ENCODE data around the gene RPTOR.
A peak's percentile ranks its signal among the peaks of the same experiment; 100 is the strongest.

Gene RPTOR

DNA sequence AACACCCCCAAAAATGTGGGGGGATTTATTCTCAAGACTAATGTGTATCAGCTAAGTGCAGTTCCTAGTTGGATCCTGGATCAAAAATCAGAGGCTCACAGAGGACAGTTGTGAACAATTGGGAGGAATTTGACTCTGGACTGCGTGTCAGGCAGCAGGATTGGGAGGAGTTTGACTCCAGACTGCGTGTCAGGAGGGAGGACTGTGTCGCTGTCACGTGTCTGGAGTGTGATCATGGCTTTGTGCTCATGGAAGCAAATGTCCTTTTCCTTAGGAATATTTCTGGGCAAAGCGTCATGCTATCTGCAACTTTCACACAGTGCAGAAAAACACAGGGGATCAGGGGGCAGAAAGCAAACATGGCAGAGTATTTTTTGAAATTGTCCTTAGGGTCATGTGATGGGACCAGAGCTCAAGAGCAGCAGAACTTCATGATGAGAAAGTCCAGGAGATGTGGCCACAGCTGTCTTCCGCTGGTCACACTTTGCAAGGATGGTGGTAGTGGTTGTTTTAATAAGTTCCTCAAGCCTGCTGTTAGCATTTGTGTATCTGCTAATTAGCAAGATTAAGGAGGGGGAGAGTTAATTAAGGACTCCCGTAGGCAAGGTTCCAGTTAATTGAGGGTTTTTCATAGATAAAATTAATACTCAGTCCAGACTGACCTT is 325.0 kb downstream of the RPTOR start:
- no peaks in the 10 kb centered on the region for H3K27me3 ChIP-seq (ENCODE audit: control insufficient read depth in 3 of 3, insufficient read depth in 3 of 3, low read depth in 1 of 3, low read length in 3 of 3)
- no peak overlapping the region for H2AK5ac ChIP-seq (ENCODE audit: low read depth, low read length)
- H2BK15ac ChIP-seq (ENCODE audit: low read length) = no peak overlapping the region
- H2BK5ac ChIP-seq (ENCODE audit: low read length) = no peak overlapping the region
- no peak overlapping the region for H2BK120ac ChIP-seq (ENCODE audit: low read depth, low read length)
- peaks cover 17 to 25% of the 10 kb centered on the region in 2 donors for H3K4me1 ChIP-seq (ENCODE audit: control insufficient read depth in 2 of 2, insufficient read depth in 1 of 2, low read depth in 1 of 2, low read length in 2 of 2)
- H3K27ac ChIP-seq (replicated peaks; ENCODE audit: low read length) = no peak overlapping the region
- no peak overlapping the region for H4K8ac ChIP-seq (ENCODE audit: low read depth, low read length)
- no CpG with 5 or more reads among the region's 7 CpGs for WGBS, 2 donors (ENCODE audit: extremely low coverage in 2 of 2, insufficient read length in 2 of 2, insufficient replicate concordance in 1 of 2)
- H2AFZ ChIP-seq (ENCODE audit: low read length) = no peak overlapping the region
- H3K23ac ChIP-seq (ENCODE audit: low read depth, low read length, poor library complexity) = no peak overlapping the region
- H3K79me1 ChIP-seq (ENCODE audit: low read depth, low read length) = no peaks in the 10 kb centered on the region
- H3K18ac ChIP-seq (ENCODE audit: low read length) = no peak overlapping the region
- peaks cover 2% of the 10 kb centered on the region in 2 donors for H3K36me3 ChIP-seq (replicated peaks in 1 of 2; ENCODE audit: control insufficient read depth in 2 of 2, insufficient read depth in 2 of 2, low read length in 2 of 2)
- no peak overlapping the region for H3K9ac ChIP-seq (ENCODE audit: low read depth, low read length, poor library complexity)
- no peak overlapping the region for H4K91ac ChIP-seq (ENCODE audit: low read depth, low read length, poor library complexity)
- no peak for DNase-seq (ENCODE audit: low spot score)
- H3K9me3 ChIP-seq (replicated peaks in 1 of 2; ENCODE audit: control insufficient read depth in 2 of 2, insufficient read depth in 1 of 2, low read depth in 1 of 2, low read length in 2 of 2) = peaks cover 0 to 6% of the 10 kb centered on the region in 2 donors
- H3K4me3 ChIP-seq (ENCODE audit: low read length in 2 of 2) = no peak overlapping the region
- H3K4ac ChIP-seq (ENCODE audit: low read length) = no peak overlapping the region
- no peak overlapping the region for H3K4me2 ChIP-seq (ENCODE audit: insufficient read depth, low read length, poor library complexity, severe bottlenecking)
- H3K14ac ChIP-seq (ENCODE audit: low read length) = no peak overlapping the region
- H2BK12ac ChIP-seq (ENCODE audit: low read length) = no peak overlapping the region

DNA sequence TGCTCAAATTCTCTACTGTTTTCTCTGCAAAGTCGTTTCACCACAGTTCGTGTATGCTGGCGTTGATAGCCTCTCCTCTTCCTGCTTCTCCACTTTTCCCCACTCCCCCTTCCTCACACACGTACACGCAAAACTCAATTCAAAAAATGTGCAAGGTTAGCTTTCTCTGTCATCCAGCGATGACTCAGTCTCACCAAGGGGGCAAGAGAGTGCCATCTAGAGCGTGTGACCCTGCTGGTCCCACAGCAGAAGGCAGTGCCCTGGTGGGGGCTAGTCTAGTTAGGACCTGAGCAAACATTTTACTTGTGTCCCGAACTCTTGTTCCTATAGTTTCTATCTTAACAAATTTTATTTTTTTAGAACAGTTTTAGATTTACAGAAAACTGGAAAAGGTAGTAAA is 325.8 kb downstream of the RPTOR start:
- H3K9me3 ChIP-seq (replicated peaks in 1 of 2; ENCODE audit: control insufficient read depth in 2 of 2, insufficient read depth in 1 of 2, low read depth in 1 of 2, low read length in 2 of 2) = peaks cover 0 to 3% of the 10 kb centered on the region in 2 donors
- H3K9ac ChIP-seq (ENCODE audit: low read depth, low read length, poor library complexity) = no peak overlapping the region
- 100% methylated on average over 2 of the region's 8 CpGs; no CpG with 5 or more reads in 1 of the 2 donors for WGBS, 2 donors (ENCODE audit: extremely low coverage in 2 of 2, insufficient read length in 2 of 2, insufficient replicate concordance in 1 of 2)
- no peak overlapping the region for H3K18ac ChIP-seq (ENCODE audit: low read length)
- no peak overlapping the region for H4K91ac ChIP-seq (ENCODE audit: low read depth, low read length, poor library complexity)
- H2AFZ ChIP-seq (ENCODE audit: low read length) = no peak overlapping the region
- no peaks in the 10 kb centered on the region for H3K27me3 ChIP-seq (ENCODE audit: control insufficient read depth in 3 of 3, insufficient read depth in 3 of 3, low read depth in 1 of 3, low read length in 3 of 3)
- H3K23ac ChIP-seq (ENCODE audit: low read depth, low read length, poor library complexity) = no peak overlapping the region
- DNase-seq (ENCODE audit: low spot score) = no peak
- no peak overlapping the region for H2BK120ac ChIP-seq (ENCODE audit: low read depth, low read length)
- H3K36me3 ChIP-seq (replicated peaks in 1 of 2; ENCODE audit: control insufficient read depth in 2 of 2, insufficient read depth in 2 of 2, low read length in 2 of 2) = peaks cover 2 to 3% of the 10 kb centered on the region in 2 donors
- H3K4me3 ChIP-seq (ENCODE audit: low read length in 2 of 2) = no peak overlapping the region
- H3K4ac ChIP-seq (ENCODE audit: low read length) = no peak overlapping the region
- no peak overlapping the region for H3K27ac ChIP-seq (replicated peaks; ENCODE audit: low read length)
- H3K79me1 ChIP-seq (ENCODE audit: low read depth, low read length) = no peaks in the 10 kb centered on the region
- no peak overlapping the region for H2BK15ac ChIP-seq (ENCODE audit: low read length)
- no peak overlapping the region for H2AK5ac ChIP-seq (ENCODE audit: low read depth, low read length)
- peaks cover 17 to 25% of the 10 kb centered on the region in 2 donors for H3K4me1 ChIP-seq (ENCODE audit: control insufficient read depth in 2 of 2, insufficient read depth in 1 of 2, low read depth in 1 of 2, low read length in 2 of 2)
- H4K8ac ChIP-seq (ENCODE audit: low read depth, low read length) = no peak overlapping the region
- H3K14ac ChIP-seq (ENCODE audit: low read length) = no peak overlapping the region
- no peak overlapping the region for H3K4me2 ChIP-seq (ENCODE audit: insufficient read depth, low read length, poor library complexity, severe bottlenecking)
- no peak overlapping the region for H2BK12ac ChIP-seq (ENCODE audit: low read length)
- no peak overlapping the region for H2BK5ac ChIP-seq (ENCODE audit: low read length)

DNA sequence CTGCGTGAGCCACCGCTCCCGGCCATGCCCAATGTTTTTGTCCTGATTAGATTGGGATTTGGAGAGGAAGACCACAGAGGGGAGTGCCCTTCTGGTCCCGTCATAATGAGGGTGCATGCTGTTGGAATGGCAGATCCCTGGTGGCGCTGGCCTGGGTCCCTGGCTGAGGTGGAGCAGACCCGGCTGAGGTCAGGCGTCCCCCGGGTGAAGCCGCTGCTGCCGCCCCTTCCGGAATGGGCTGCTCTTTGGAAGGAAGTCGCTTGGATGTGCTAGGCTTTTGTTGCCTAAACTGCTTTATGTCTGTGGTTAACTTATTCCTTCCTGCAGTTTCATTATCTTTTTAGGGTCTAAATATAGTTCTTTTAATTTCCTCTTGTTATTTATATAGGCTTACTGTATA is 326.7 kb downstream of the RPTOR start:
- H3K4ac ChIP-seq (ENCODE audit: low read length) = no peak overlapping the region
- no peak overlapping the region for H4K91ac ChIP-seq (ENCODE audit: low read depth, low read length, poor library complexity)
- H3K27ac ChIP-seq (replicated peaks; ENCODE audit: low read length) = no peak overlapping the region
- H3K23ac ChIP-seq (ENCODE audit: low read depth, low read length, poor library complexity) = peak overlapping the region; percentile 62
- no peaks in the 10 kb centered on the region for H3K27me3 ChIP-seq (ENCODE audit: control insufficient read depth in 3 of 3, insufficient read depth in 3 of 3, low read depth in 1 of 3, low read length in 3 of 3)
- H2AK5ac ChIP-seq (ENCODE audit: low read depth, low read length) = no peak overlapping the region
- H2BK15ac ChIP-seq (ENCODE audit: low read length) = no peak overlapping the region
- H3K4me1 ChIP-seq (ENCODE audit: control insufficient read depth in 2 of 2, insufficient read depth in 1 of 2, low read depth in 1 of 2, low read length in 2 of 2) = peaks cover 17 to 25% of the 10 kb centered on the region in 2 donors
- no CpG with 5 or more reads among the region's 12 CpGs for WGBS, 2 donors (ENCODE audit: extremely low coverage in 2 of 2, insufficient read length in 2 of 2, insufficient replicate concordance in 1 of 2)
- no peak overlapping the region for H2BK5ac ChIP-seq (ENCODE audit: low read length)
- no peak overlapping the region for H4K8ac ChIP-seq (ENCODE audit: low read depth, low read length)
- peaks cover 0 to 3% of the 10 kb centered on the region in 2 donors for H3K9me3 ChIP-seq (replicated peaks in 1 of 2; ENCODE audit: control insufficient read depth in 2 of 2, insufficient read depth in 1 of 2, low read depth in 1 of 2, low read length in 2 of 2)
- H3K14ac ChIP-seq (ENCODE audit: low read length) = no peak overlapping the region
- H3K36me3 ChIP-seq (replicated peaks in 1 of 2; ENCODE audit: control insufficient read depth in 2 of 2, insufficient read depth in 2 of 2, low read length in 2 of 2) = peaks cover 2 to 3% of the 10 kb centered on the region in 2 donors
- no peak overlapping the region for H2AFZ ChIP-seq (ENCODE audit: low read length)
- no peak overlapping the region for H3K9ac ChIP-seq (ENCODE audit: low read depth, low read length, poor library complexity)
- H3K79me1 ChIP-seq (ENCODE audit: low read depth, low read length) = no peaks in the 10 kb centered on the region
- H3K4me3 ChIP-seq (ENCODE audit: low read length in 2 of 2) = no peak overlapping the region
- peak overlapping the region; percentile 52 for H3K18ac ChIP-seq (ENCODE audit: low read length)
- no peak overlapping the region for H3K4me2 ChIP-seq (ENCODE audit: insufficient read depth, low read length, poor library complexity, severe bottlenecking)
- no peak overlapping the region for H2BK12ac ChIP-seq (ENCODE audit: low read length)
- H2BK120ac ChIP-seq (ENCODE audit: low read depth, low read length) = no peak overlapping the region
- no peak for DNase-seq (ENCODE audit: low spot score)

DNA sequence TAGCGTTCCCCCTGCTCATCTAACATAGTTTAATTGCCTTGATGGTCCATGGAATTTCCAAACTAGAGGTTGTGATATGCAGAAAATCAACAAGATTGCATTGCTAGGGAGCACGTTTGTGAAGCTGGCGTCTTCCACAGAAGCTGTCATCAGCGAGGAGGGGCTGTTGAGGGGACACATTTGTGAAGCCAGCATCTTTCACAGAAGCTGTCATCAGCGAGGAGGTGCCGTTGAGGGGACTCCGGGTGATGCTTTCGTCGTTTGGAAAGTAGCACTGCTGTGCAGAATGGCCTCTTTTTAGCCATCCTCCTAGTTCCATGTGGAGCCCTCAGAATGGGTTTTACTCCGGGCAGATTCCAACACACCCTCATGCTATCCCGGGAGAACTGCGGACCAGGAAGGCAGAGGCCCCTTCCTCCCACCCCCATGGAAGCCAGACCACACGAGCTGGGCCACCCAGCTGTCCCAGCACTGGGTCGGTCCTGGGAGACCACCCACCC is 327.4 kb downstream of the RPTOR start:
- no peaks in the 10 kb centered on the region for H3K79me1 ChIP-seq (ENCODE audit: low read depth, low read length)
- no peak for DNase-seq (ENCODE audit: low spot score)
- H3K9ac ChIP-seq (ENCODE audit: low read depth, low read length, poor library complexity) = no peak overlapping the region
- no peak overlapping the region for H2BK120ac ChIP-seq (ENCODE audit: low read depth, low read length)
- no peak overlapping the region for H2BK12ac ChIP-seq (ENCODE audit: low read length)
- peaks cover 2 to 3% of the 10 kb centered on the region in 2 donors for H3K36me3 ChIP-seq (replicated peaks in 1 of 2; ENCODE audit: control insufficient read depth in 2 of 2, insufficient read depth in 2 of 2, low read length in 2 of 2)
- no peak overlapping the region for H3K23ac ChIP-seq (ENCODE audit: low read depth, low read length, poor library complexity)
- no peak overlapping the region for H3K27ac ChIP-seq (replicated peaks; ENCODE audit: low read length)
- no peak overlapping the region for H3K4me2 ChIP-seq (ENCODE audit: insufficient read depth, low read length, poor library complexity, severe bottlenecking)
- H2AK5ac ChIP-seq (ENCODE audit: low read depth, low read length) = peak overlapping the region; percentile 7
- H3K9me3 ChIP-seq (replicated peaks in 1 of 2; ENCODE audit: control insufficient read depth in 2 of 2, insufficient read depth in 1 of 2, low read depth in 1 of 2, low read length in 2 of 2) = peaks cover 0 to 3% of the 10 kb centered on the region in 2 donors
- H2BK15ac ChIP-seq (ENCODE audit: low read length) = no peak overlapping the region
- WGBS, 2 donors (ENCODE audit: extremely low coverage in 2 of 2, insufficient read length in 2 of 2, insufficient replicate concordance in 1 of 2) = no CpG with 5 or more reads among the region's 14 CpGs
- H4K91ac ChIP-seq (ENCODE audit: low read depth, low read length, poor library complexity) = no peak overlapping the region
- H4K8ac ChIP-seq (ENCODE audit: low read depth, low read length) = no peak overlapping the region
- no peak overlapping the region for H3K4ac ChIP-seq (ENCODE audit: low read length)
- no peak overlapping the region for H3K4me3 ChIP-seq (ENCODE audit: low read length in 2 of 2)
- H3K18ac ChIP-seq (ENCODE audit: low read length) = no peak overlapping the region
- H3K27me3 ChIP-seq (ENCODE audit: control insufficient read depth in 3 of 3, insufficient read depth in 3 of 3, low read depth in 1 of 3, low read length in 3 of 3) = no peaks in the 10 kb centered on the region
- H3K14ac ChIP-seq (ENCODE audit: low read length) = no peak overlapping the region
- no peak overlapping the region for H2BK5ac ChIP-seq (ENCODE audit: low read length)
- H3K4me1 ChIP-seq (ENCODE audit: control insufficient read depth in 2 of 2, insufficient read depth in 1 of 2, low read depth in 1 of 2, low read length in 2 of 2) = peaks cover 17 to 25% of the 10 kb centered on the region in 2 donors
- no peak overlapping the region for H2AFZ ChIP-seq (ENCODE audit: low read length)

All from neuronal stem cell (in vitro differentiated cells).